ENCODE measurements around the gene OFD1.

OFD1 gene

GRCh38 chrX:13752141-13752540, 17.6 kb downstream of the OFD1 start:
- TF ChIP-seq POLR2A (IDR thresholded peaks at IDR 0.05; ENCODE audit: low read depth, low read length), result no peak

GRCh38 chrX:13752646-13753045, 18.1 kb downstream of the OFD1 start:
- TF ChIP-seq POLR2A (IDR thresholded peaks at IDR 0.05; ENCODE audit: low read depth, low read length), result no peak
- DNase-seq (ENCODE audit: insufficient read length, low spot score), result no peak
- no peak for FAIRE-seq

More at GRCh38 chrX:13752141-13752540, 17.6 kb downstream of the OFD1 start:
- no peak for FAIRE-seq
- no peak for DNase-seq (ENCODE audit: insufficient read length, low spot score)

GRCh38 chrX:13754765-13755164, 20.2 kb downstream of the OFD1 start:
- no peak for FAIRE-seq
- DNase-seq (ENCODE audit: insufficient read length, low spot score), result no peak
- no peak for TF ChIP-seq POLR2A (IDR thresholded peaks at IDR 0.05; ENCODE audit: low read depth, low read length)

GRCh38 chrX:13755254-13755653, 20.7 kb downstream of the OFD1 start:
- no peak for DNase-seq (ENCODE audit: insufficient read length, low spot score)
- FAIRE-seq, result no peak
- TF ChIP-seq POLR2A (IDR thresholded peaks at IDR 0.05; ENCODE audit: low read depth, low read length), result no peak

- no peak for DNase-seq (ENCODE audit: insufficient read length, low spot score)
- FAIRE-seq, result no peak
- no peak for TF ChIP-seq POLR2A (IDR thresholded peaks at IDR 0.05; ENCODE audit: low read depth, low read length)
These were observed 21.8 kb downstream of the OFD1 start for GRCh38 chrX:13756381-13756780.

GRCh38 chrX:13759152-13759718, 24.7 kb downstream of the OFD1 start:
- DNase-seq (ENCODE audit: insufficient read length, low spot score), result no peak
- no peak for TF ChIP-seq POLR2A (IDR thresholded peaks at IDR 0.05; ENCODE audit: low read depth, low read length)

GRCh38 chrX:13760426-13760825, 25.9 kb downstream of the OFD1 start:
- FAIRE-seq (no peak), DNase-seq (ENCODE audit: insufficient read length, low spot score) (no peak)
- TF ChIP-seq POLR2A (IDR thresholded peaks at IDR 0.05; ENCODE audit: low read depth, low read length), result no peak

More at GRCh38 chrX:13759152-13759718, 24.7 kb downstream of the OFD1 start:
- FAIRE-seq, result no peak

GRCh38 chrX:13761606-13762414, 27.3 kb downstream of the OFD1 start:
- no peak for TF ChIP-seq POLR2A (IDR thresholded peaks at IDR 0.05; ENCODE audit: low read depth, low read length)
- no peak for FAIRE-seq
- DNase-seq (ENCODE audit: insufficient read length, low spot score), result no peak

- TF ChIP-seq POLR2A (IDR thresholded peaks at IDR 0.05; ENCODE audit: low read depth, low read length), result no peak
- DNase-seq (ENCODE audit: insufficient read length, low spot score) (no peak), FAIRE-seq (no peak)
These were observed 28.9 kb downstream of the OFD1 start for GRCh38 chrX:13763489-13763888.

- FAIRE-seq, result no peak
- no peak for TF ChIP-seq POLR2A (IDR thresholded peaks at IDR 0.05; ENCODE audit: low read depth, low read length)
- DNase-seq (ENCODE audit: insufficient read length, low spot score), result no peak
These were observed 29.7 kb downstream of the OFD1 start for GRCh38 chrX:13764281-13764680.

GRCh38 chrX:13764765-13765164, 30.2 kb downstream of the OFD1 start:
- FAIRE-seq (no peak), DNase-seq (ENCODE audit: insufficient read length, low spot score) (no peak)
- no peak for TF ChIP-seq POLR2A (IDR thresholded peaks at IDR 0.05; ENCODE audit: low read depth, low read length)

- TF ChIP-seq POLR2A (IDR thresholded peaks at IDR 0.05; ENCODE audit: low read depth, low read length), result no peak
- DNase-seq (ENCODE audit: insufficient read length, low spot score), result no peak
- no peak for FAIRE-seq
These were observed 34.4 kb downstream of the OFD1 start for GRCh38 chrX:13768939-13769338.

- no peak for FAIRE-seq
- no peak for DNase-seq (ENCODE audit: insufficient read length, low spot score)
- TF ChIP-seq POLR2A (IDR thresholded peaks at IDR 0.05; ENCODE audit: low read depth, low read length), result no peak
These were observed 35.5 kb downstream of the OFD1 start for GRCh38 chrX:13770013-13770535.

GRCh38 chrX:13774696-13775095, 40.1 kb downstream of the OFD1 start:
- no peak for FAIRE-seq

GRCh38 chrX:13775837-13776236, 41.3 kb downstream of the OFD1 start:
- TF ChIP-seq POLR2A (IDR thresholded peaks at IDR 0.05; ENCODE audit: low read depth, low read length), result no peak
- FAIRE-seq, result no peak
- no peak for DNase-seq (ENCODE audit: insufficient read length, low spot score)

More at GRCh38 chrX:13774696-13775095, 40.1 kb downstream of the OFD1 start:
- DNase-seq (ENCODE audit: insufficient read length, low spot score), result no peak
- no peak for TF ChIP-seq POLR2A (IDR thresholded peaks at IDR 0.05; ENCODE audit: low read depth, low read length)

Data from H54 (cell line).